Ascending aorta (tissue), 2 donors: ENCODE data around the gene COPS8. TPM values are rescaled to one million over a fixed set of nuclear protein-coding genes. Genes with fewer than 3 reads are reported as not detected.

ENCODE experiments used
- DNase-seq, 2 donors: peaks; one replicate each; pipeline ENCODE4 v3.0.0-alpha.2; 2019; ENCODE audit warnings: low spot score in 2 of 2
- H3K27ac ChIP-seq, 2 donors: fragments of 200-600 bp; sonication (generic); one replicate each; pipeline ENCODE4 v1.5.1; 2016 to 2017; ENCODE audit warnings: mild to moderate bottlenecking in 1 of 2
- H3K27me3 ChIP-seq: fragments of 200-600 bp; sonication (generic); one replicate; pipeline ENCODE4 v1.5.1; 2017
- H3K36me3 ChIP-seq, 2 donors: fragments of 200-600 bp; sonication (generic); one replicate each; pipeline ENCODE4 v1.5.1; 2016
- H3K4me1 ChIP-seq, 2 donors: fragments of 200-600 bp; sonication (generic); one replicate each; pipeline ENCODE4 v1.5.1; 2016 to 2017; ENCODE audit warnings: mild to moderate bottlenecking in 1 of 2
- H3K4me3 ChIP-seq, 2 donors: fragments of 200-600 bp; sonication (generic); one replicate each; pipeline ENCODE4 v1.5.1; 2016 to 2017; ENCODE audit warnings: mild to moderate bottlenecking in 1 of 2
- H3K9me3 ChIP-seq, 2 donors: fragments of 200-600 bp; sonication (generic); one replicate each; pipeline ENCODE4 v1.5.1; 2016
- intact Hi-C: fragments of 100-400 bp; cut with DNase I; formaldehyde crosslinking; loops from one replicate; pipeline ENCODE4 v1.15.1; 2023
- total RNA-seq: library from RNA; depleted of rRNA; stranded (reverse); fragments of >200 nt; gene quantifications from one replicate; pipeline ENCODE4 v1.1.0, GENCODE V29; 2016
- TF ChIP-seq, protein P1 (sequence below), 3 experiments: fragments of 200-600 bp in 2 of 3; fragments of 450-650 bp in 1 of 3; sonication (generic) in 2 of 3; IDR thresholded peaks; one replicate each; pipeline ENCODE4 v1.5.1; 2016 to 2019; ENCODE audit warnings: antibody characterized with exemption in 3 of 3, mild to moderate bottlenecking in 1 of 3, moderate library complexity in 1 of 3

The COPS8 gene
- total RNA-seq, 1 donor from 2014 or later, result 16.4 TPM

DNA sequence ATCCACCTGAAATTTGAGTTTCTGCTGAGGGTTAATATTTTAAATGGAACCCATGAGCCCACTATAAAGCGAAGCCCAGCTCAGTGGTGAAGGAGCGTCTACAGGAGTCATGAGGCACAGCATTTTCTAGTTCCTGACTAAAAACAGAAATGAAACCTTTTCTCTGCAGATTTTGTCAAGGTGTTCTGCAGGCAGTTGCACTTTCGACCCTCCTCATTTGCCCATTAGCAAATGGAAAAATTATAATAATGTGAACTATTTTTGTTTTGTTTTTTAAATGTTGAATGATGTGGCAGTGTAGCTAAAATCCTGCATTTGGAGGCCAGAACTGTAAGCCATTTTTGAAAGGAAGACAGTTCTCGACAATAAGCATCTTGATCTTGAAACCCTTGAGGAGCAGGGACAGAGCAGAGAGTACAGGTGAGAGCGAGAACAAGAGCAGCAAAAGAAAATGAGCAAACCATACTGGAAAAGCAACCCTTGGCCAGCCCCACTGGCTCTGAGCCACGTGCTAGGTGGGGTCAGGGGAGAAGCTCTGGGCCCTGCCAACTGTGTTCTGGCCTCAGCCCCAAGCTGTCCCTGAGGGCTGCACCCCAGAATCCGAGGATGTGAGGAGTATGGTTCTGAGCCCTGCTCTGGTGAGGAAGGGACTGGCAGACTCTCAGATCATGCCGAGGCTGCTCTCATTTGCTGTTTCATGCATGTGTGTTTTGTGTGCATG lies 26.4 kb upstream of the COPS8 start:
- Histone ChIP-seq H3K4me1 (peaks cover 0 to 16% of the 10 kb centered on the region in 2 donors), H3K27ac (no peak overlapping the region), H3K4me3 (no peak overlapping the region), H3K27me3 (no peaks in the 10 kb centered on the region), H3K9me3 (no peaks in the 10 kb centered on the region), H3K36me3 (no peaks in the 10 kb centered on the region)
- no peak for DNase-seq
- TF ChIP-seq, protein P1, sequence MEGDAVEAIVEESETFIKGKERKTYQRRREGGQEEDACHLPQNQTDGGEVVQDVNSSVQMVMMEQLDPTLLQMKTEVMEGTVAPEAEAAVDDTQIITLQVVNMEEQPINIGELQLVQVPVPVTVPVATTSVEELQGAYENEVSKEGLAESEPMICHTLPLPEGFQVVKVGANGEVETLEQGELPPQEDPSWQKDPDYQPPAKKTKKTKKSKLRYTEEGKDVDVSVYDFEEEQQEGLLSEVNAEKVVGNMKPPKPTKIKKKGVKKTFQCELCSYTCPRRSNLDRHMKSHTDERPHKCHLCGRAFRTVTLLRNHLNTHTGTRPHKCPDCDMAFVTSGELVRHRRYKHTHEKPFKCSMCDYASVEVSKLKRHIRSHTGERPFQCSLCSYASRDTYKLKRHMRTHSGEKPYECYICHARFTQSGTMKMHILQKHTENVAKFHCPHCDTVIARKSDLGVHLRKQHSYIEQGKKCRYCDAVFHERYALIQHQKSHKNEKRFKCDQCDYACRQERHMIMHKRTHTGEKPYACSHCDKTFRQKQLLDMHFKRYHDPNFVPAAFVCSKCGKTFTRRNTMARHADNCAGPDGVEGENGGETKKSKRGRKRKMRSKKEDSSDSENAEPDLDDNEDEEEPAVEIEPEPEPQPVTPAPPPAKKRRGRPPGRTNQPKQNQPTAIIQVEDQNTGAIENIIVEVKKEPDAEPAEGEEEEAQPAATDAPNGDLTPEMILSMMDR (IDR thresholded peaks at IDR 0.05), result no peak
- intact Hi-C loops, result no loop called here

DNA sequence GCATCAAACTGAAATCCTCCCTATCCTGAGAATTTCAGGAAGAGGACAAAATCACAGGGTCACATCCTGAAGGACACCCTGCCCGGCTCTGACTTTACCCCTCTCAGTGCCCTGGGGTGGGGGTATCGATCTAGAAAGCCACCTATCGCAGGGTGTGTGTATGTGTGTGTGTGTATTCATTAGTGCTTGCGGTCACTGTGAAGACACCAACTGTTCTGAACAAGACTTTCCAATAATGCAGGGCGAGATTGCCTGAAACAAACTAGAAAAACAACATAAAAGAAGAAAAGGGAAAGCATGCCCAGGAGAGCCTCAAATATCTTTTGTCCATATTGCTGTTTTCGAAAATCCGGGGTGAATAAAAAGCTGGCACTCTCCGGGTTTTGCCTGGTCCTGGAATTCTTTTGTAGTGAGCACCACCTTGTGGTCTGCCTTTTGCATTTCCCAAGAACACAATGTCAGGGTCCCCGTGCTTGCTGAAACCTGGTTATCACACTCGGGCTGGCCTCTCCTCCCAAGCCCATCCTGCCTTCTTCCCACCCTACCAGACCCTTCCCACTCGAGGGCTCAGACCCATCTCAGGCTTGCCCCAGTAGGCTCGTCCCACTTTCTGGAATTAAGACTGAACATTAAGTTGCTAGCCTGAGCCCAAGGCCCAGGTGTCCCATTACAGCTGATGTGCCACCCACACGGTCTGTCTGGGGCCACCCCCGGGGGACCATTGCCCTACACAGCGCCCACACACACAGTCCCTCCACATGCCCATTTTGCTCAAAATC lies 25.0 kb upstream of the COPS8 start:
- H3K36me3 ChIP-seq, result no peaks in the 10 kb centered on the region
- TF ChIP-seq, protein P1 (IDR thresholded peaks at IDR 0.05), result peak; percentile 61 to 74 (median 71)
- intact Hi-C loops, result loop anchor here (1.0 to 5.0 kb wide), 4 partner anchors 488 to 718 kb away; no protein-coding TSS in a partner anchor
- peaks cover 0 to 15% of the 10 kb centered on the region in 2 donors for H3K4me1 ChIP-seq
- H3K4me3 ChIP-seq, result peak overlapping the region in 1 of 2 donors; percentile 31
- no peak overlapping the region for H3K27ac ChIP-seq
- DNase-seq, result no peak
- no peaks in the 10 kb centered on the region for H3K9me3 ChIP-seq
- H3K27me3 ChIP-seq, result no peaks in the 10 kb centered on the region

DNA sequence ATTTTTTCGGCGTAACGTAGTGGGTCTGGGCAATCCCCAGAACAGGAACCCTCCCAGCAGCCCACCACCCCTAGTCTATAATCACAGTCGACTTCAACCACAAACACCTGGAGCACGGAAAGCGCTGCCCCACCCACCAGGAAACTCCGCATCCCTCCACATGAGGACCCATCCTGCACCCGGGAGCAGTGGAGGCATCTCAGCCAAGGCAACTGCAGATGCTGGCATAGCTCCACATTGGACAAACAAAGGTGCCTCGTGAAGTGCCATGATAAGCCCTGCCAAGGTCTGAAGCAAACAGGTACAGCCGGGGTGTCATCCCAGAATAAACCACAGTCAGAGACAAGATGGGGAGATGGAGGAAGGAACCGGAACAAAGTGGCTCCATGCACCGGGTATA lies 24.3 kb upstream of the COPS8 start:
- TF ChIP-seq, protein P1 (IDR thresholded peaks at IDR 0.05), result no peak
- Histone ChIP-seq H3K4me3 (no peak overlapping the region), H3K4me1 (peaks cover 0 to 12% of the 10 kb centered on the region in 2 donors), H3K27ac (no peak overlapping the region), H3K27me3 (no peaks in the 10 kb centered on the region), H3K9me3 (no peaks in the 10 kb centered on the region), H3K36me3 (no peaks in the 10 kb centered on the region)
- intact Hi-C loops, result loop anchor here (1.0 to 5.0 kb wide), 4 partner anchors 489 to 719 kb away; no protein-coding TSS in a partner anchor
- no peak for DNase-seq

DNA sequence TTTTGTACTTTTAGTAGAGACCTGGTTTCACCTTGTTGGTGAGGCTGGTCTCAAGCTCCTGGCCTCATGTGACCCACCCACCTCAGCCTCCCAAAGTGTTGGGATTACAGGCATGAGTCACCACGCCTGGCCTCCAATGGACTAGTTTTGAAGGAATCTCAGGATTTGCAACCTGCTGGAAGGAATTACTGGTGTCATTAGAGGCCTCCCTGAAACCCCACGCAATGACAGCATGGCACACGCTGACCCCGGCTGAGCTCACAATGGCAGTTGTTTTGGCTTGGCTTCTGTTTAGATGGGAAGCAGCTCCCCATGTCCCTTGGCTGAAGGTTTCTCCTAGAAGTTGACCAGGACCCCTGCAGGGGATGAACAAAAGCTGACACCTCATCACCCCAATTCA lies 23.1 kb upstream of the COPS8 start:
- H3K4me1 ChIP-seq, result peaks cover 0 to 11% of the 10 kb centered on the region in 2 donors
- intact Hi-C loops, result loop anchor here (5.0 kb wide), 1 partner anchor 490 kb away; no protein-coding TSS in a partner anchor
- H3K36me3 ChIP-seq, result no peaks in the 10 kb centered on the region
- H3K4me3 ChIP-seq, result no peak overlapping the region
- H3K27me3 ChIP-seq, result no peaks in the 10 kb centered on the region
- no peak for DNase-seq
- TF ChIP-seq, protein P1 (IDR thresholded peaks at IDR 0.05), result no peak
- no peak overlapping the region for H3K27ac ChIP-seq
- H3K9me3 ChIP-seq, result no peaks in the 10 kb centered on the region

DNA sequence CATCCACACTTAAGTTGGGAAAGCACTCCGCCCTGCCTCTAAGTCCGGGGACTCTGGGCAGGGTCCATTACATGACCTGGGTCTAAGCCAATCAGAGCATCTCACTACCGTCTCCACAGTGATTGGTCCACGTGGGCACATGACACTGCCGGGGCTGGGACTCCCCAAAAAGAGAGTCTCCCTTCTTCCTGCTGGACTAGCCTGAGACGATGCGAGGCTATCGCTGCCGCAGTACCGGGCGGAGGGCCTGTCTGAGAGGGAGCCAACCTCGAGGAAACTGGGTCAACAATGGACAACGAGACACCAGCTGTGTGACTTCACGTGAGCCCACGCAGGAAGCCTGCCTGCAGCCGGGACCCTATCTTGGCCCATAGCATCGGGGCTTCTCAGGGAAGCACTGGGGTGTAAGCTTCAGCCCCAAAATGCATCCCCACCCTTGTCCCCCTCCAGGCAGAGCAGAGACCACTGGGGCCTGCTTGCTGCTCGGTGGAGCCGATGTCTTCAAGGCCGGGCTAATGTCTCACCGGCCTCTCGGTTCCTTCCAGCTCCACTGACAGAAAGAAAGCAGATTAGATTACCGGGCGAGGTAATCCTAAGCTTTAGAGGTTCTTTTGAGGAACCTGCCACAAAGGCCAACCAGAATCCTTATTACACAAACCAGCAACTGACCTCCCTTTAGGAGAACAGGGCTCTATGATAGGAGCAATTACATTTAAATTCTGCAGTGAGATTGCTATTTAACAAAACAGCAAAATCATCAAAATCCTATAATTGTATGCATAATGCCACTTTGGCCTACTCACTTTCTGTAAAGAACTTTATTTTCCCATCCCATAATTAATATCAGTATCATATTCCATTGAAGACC lies 21.3 kb upstream of the COPS8 start:
- intact Hi-C loops, result loop anchor here (5.0 kb wide), 1 partner anchor 492 kb away; no protein-coding TSS in a partner anchor
- Histone ChIP-seq H3K27ac (no peak overlapping the region), H3K4me1 (peaks cover 0 to 7% of the 10 kb centered on the region in 2 donors), H3K36me3 (no peaks in the 10 kb centered on the region), H3K4me3 (no peak overlapping the region), H3K27me3 (no peaks in the 10 kb centered on the region), H3K9me3 (no peaks in the 10 kb centered on the region)
- TF ChIP-seq, protein P1 (IDR thresholded peaks at IDR 0.05), result no peak
- DNase-seq, result no peak
